ENCODE results near the gene SLIT3. TPM values are rescaled to one million over a fixed set of nuclear protein-coding genes. Genes with fewer than 3 reads are reported as not detected.

Gene SLIT3
- total RNA-seq, 2 experiments from 2014 or later, result not detected

DNA sequence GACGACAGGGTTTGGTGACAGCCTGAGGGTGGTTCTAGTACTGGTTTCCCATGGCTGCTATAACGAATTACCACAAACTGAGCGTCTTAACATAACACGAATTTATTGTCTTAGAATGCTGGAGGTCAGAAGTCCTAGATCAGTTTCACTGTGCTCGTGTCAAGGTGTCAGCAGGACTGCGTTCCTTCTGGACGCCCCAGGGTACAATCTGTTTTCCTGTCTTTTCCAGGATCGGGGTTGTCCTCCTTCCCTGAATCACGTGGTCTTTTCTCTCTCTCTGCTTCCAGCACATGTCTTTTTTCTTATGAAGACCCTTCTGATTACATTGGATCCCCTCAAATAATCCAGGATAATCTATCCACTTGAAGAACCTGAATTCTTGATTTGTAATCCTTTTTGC lies 430.0 kb downstream of the SLIT3 start:
- Histone ChIP-seq H3K9me3 (ENCODE audit: control insufficient read depth in 1 of 2, insufficient read depth in 1 of 2, low read length in 2 of 2) (no peaks in the 10 kb centered on the region), H3K4me3 (ENCODE audit: low read length) (no peak overlapping the region), H3K36me3 (ENCODE audit: insufficient read depth, low read length) (no peaks in the 10 kb centered on the region), H3K4me1 (ENCODE audit: insufficient read depth, low read length) (no peaks in the 10 kb centered on the region), H3K27me3 (ENCODE audit: control insufficient read depth in 1 of 2, insufficient read depth in 2 of 2, low read length in 2 of 2) (no peaks in the 10 kb centered on the region), H3K27ac (ENCODE audit: low read depth in 1 of 2, low read length in 2 of 2) (no peak overlapping the region)
- ATAC-seq (ENCODE audit: poor library complexity) (no peak), DNase-seq (no peak)
- H3K9me3 Mint-ChIP-seq, result no peaks in the 10 kb centered on the region
- H3K4me3 Mint-ChIP-seq, result no peak overlapping the region
- intact Hi-C loops (cut with DNase I, micrococcal nuclease), result no loop called here
- no peaks in the 10 kb centered on the region for H3K4me1 Mint-ChIP-seq (ENCODE audit: low read depth)
- ChIA-PET POLR2A (no interaction called here), CTCF (no interaction called here)
- H3K27ac Mint-ChIP-seq, result no peak overlapping the region
- H3K27me3 Mint-ChIP-seq, result peaks cover 6% of the 10 kb centered on the region
- TF ChIP-seq, protein P1, sequence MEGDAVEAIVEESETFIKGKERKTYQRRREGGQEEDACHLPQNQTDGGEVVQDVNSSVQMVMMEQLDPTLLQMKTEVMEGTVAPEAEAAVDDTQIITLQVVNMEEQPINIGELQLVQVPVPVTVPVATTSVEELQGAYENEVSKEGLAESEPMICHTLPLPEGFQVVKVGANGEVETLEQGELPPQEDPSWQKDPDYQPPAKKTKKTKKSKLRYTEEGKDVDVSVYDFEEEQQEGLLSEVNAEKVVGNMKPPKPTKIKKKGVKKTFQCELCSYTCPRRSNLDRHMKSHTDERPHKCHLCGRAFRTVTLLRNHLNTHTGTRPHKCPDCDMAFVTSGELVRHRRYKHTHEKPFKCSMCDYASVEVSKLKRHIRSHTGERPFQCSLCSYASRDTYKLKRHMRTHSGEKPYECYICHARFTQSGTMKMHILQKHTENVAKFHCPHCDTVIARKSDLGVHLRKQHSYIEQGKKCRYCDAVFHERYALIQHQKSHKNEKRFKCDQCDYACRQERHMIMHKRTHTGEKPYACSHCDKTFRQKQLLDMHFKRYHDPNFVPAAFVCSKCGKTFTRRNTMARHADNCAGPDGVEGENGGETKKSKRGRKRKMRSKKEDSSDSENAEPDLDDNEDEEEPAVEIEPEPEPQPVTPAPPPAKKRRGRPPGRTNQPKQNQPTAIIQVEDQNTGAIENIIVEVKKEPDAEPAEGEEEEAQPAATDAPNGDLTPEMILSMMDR (IDR thresholded peaks at IDR 0.05), result no peak
- H3K36me3 Mint-ChIP-seq (ENCODE audit: low read depth), result no peaks in the 10 kb centered on the region

DNA sequence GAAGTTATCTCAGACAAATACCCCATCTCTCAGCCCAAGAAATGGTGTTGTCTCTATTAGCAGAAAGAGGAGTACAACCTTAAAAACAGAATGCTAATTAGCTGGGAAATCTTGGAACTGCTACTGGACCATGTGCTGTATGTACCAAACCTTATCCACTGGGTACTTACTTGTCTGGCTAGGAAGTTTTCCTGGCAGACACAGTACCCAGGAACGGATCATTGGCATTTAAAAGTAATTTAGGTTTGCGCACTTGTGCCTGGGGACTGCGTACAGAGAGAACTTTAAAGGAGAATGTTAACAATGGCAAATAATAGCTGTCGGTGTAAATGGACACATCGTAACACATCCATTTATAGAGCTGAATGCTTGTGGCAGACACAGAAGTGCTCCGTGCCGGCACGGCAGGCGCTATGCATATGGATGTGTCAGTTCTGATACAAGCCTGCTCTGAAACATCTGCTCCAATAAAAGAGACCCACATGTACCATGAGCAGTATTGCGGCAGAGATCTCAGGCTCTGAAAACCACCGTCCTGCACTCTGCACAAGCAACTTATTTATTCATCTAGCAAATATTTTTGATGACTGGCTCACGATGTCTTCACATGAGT lies 431.2 kb downstream of the SLIT3 start:
- Histone ChIP-seq H3K27ac (ENCODE audit: low read depth in 1 of 2, low read length in 2 of 2) (no peak overlapping the region), H3K9me3 (ENCODE audit: control insufficient read depth in 1 of 2, insufficient read depth in 1 of 2, low read length in 2 of 2) (no peaks in the 10 kb centered on the region), H3K27me3 (ENCODE audit: control insufficient read depth in 1 of 2, insufficient read depth in 2 of 2, low read length in 2 of 2) (no peaks in the 10 kb centered on the region), H3K4me1 (ENCODE audit: insufficient read depth, low read length) (no peaks in the 10 kb centered on the region), H3K36me3 (ENCODE audit: insufficient read depth, low read length) (no peaks in the 10 kb centered on the region), H3K4me3 (ENCODE audit: low read length) (no peak overlapping the region)
- ChIA-PET POLR2A (no interaction called here), CTCF (no interaction called here)
- no peak overlapping the region for H3K27ac Mint-ChIP-seq
- peaks cover 3% of the 10 kb centered on the region for H3K27me3 Mint-ChIP-seq
- ATAC-seq (ENCODE audit: poor library complexity) (no peak), DNase-seq (no peak)
- no peaks in the 10 kb centered on the region for H3K36me3 Mint-ChIP-seq (ENCODE audit: low read depth)
- intact Hi-C loops (cut with DNase I, micrococcal nuclease), result no loop called here
- TF ChIP-seq, protein P1 (IDR thresholded peaks at IDR 0.05), result no peak
- H3K4me1 Mint-ChIP-seq (ENCODE audit: low read depth), result no peaks in the 10 kb centered on the region
- H3K4me3 Mint-ChIP-seq, result no peak overlapping the region
- no peaks in the 10 kb centered on the region for H3K9me3 Mint-ChIP-seq

DNA sequence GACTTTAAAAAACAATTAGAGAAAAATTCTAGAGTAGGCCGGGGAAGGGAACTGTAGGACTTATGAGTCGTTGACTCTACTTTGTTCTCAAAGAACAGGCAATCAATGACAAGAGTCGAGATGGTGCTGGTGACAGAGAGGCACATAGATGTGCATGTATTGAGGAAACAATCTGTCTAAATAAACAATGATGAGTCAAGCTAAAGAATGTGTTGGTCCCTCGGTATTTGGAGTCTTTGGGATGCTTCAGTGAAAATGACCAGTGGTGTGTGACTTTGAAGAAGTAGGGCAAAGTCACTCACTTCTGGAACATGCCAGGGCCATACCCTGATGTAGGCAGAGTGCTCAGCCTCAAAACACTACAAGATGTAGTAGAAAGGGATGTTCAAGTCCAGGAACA lies 433.7 kb downstream of the SLIT3 start:
- no peak overlapping the region for H3K27ac Mint-ChIP-seq
- TF ChIP-seq, protein P1 (IDR thresholded peaks at IDR 0.05), result no peak
- ChIA-PET CTCF (no interaction called here), POLR2A (no interaction called here)
- no peaks in the 10 kb centered on the region for H3K4me1 Mint-ChIP-seq (ENCODE audit: low read depth)
- ATAC-seq (ENCODE audit: poor library complexity), result no peak
- H3K9me3 ChIP-seq (ENCODE audit: control insufficient read depth in 1 of 2, insufficient read depth in 1 of 2, low read length in 2 of 2), result no peaks in the 10 kb centered on the region
- no peaks in the 10 kb centered on the region for H3K4me1 ChIP-seq (ENCODE audit: insufficient read depth, low read length)
- H3K27me3 ChIP-seq (ENCODE audit: control insufficient read depth in 1 of 2, insufficient read depth in 2 of 2, low read length in 2 of 2), result no peaks in the 10 kb centered on the region
- H3K27ac ChIP-seq (ENCODE audit: low read depth in 1 of 2, low read length in 2 of 2), result no peak overlapping the region
- H3K36me3 ChIP-seq (ENCODE audit: insufficient read depth, low read length), result no peaks in the 10 kb centered on the region
- H3K4me3 Mint-ChIP-seq, result no peak overlapping the region
- no peaks in the 10 kb centered on the region for H3K9me3 Mint-ChIP-seq
- no peaks in the 10 kb centered on the region for H3K27me3 Mint-ChIP-seq
- no peak for DNase-seq
- intact Hi-C loops (cut with DNase I, micrococcal nuclease), result no loop called here
- no peak overlapping the region for H3K4me3 ChIP-seq (ENCODE audit: low read length)
- H3K36me3 Mint-ChIP-seq (ENCODE audit: low read depth), result no peaks in the 10 kb centered on the region
